Measurements from ENCODE around the gene MIS12. TPM values are rescaled to one million over a fixed set of nuclear protein-coding genes. Genes with fewer than 3 reads are reported as not detected.

The MIS12 gene
- total and polyA plus RNA-seq, 4 experiments from 2014 or later = 19.6 to 45.0 (median 32.0) TPM

GRCh38 chr17:5499476-5500231 is 13.3 kb downstream of the MIS12 start:
- ChIA-PET CTCF (ENCODE audit: partially characterized antibody) (no interaction called here), POLR2A (ENCODE audit: partially characterized antibody) (interaction anchor here (0.5 to 3.1 kb wide), 7 partner anchors 8 to 94 kb away, joined by 3 to 50 read pairs (median 4); partner anchors contain the start of genes DERL2, MIS12, NUP88 and RPAIN)
- Histone ChIP-seq H3K4me1 (ENCODE audit: insufficient read depth, low read length) (peaks cover 12% of the 10 kb centered on the region), H3K4me3 (ENCODE audit: low read length in 2 of 2) (peak overlapping the region in 1 of 2 donors; percentile 55), H3K27ac (ENCODE audit: low read depth, low read length) (peak overlapping the region; percentile 55), H3K9me3 (ENCODE audit: control insufficient read depth in 1 of 2, low read length in 2 of 2) (no peaks in the 10 kb centered on the region), H3K27me3 (ENCODE audit: insufficient read depth, low read length) (no peaks in the 10 kb centered on the region), H3K36me3 (ENCODE audit: insufficient read depth, low read length) (peaks cover 4% of the 10 kb centered on the region)
- H3K4me1 Mint-ChIP-seq = peaks cover 10 to 30% (median 20%) of the 10 kb centered on the region in 4 donors
- peak overlapping the region in 7 of 8 donors; percentile 91 to 98 (median 96) for H3K4me3 Mint-ChIP-seq
- DNase-seq = no peak
- H3K36me3 Mint-ChIP-seq = peaks cover 11 to 20% of the 10 kb centered on the region in 2 donors
- H3K9me3 Mint-ChIP-seq = peaks cover 0 to 2% (median 0%) of the 10 kb centered on the region in 8 donors
- peak overlapping the region in 2 of 7 donors; percentile 77 to 97 for H3K27ac Mint-ChIP-seq
- H3K27me3 Mint-ChIP-seq = no peaks in the 10 kb centered on the region
- intact Hi-C loops (cut with micrococcal nuclease) = no loop called here

GRCh38 chr17:5500247-5500588 is 13.9 kb downstream of the MIS12 start:
- Histone ChIP-seq H3K36me3 (ENCODE audit: insufficient read depth, low read length) (peaks cover 4% of the 10 kb centered on the region), H3K4me3 (ENCODE audit: low read length in 2 of 2) (peak overlapping the region in 1 of 2 donors; percentile 55), H3K27ac (ENCODE audit: low read depth, low read length) (peak overlapping the region; percentile 55), H3K27me3 (ENCODE audit: insufficient read depth, low read length) (no peaks in the 10 kb centered on the region), H3K4me1 (ENCODE audit: insufficient read depth, low read length) (peaks cover 12% of the 10 kb centered on the region), H3K9me3 (ENCODE audit: control insufficient read depth in 1 of 2, low read length in 2 of 2) (no peaks in the 10 kb centered on the region)
- ChIA-PET POLR2A (ENCODE audit: partially characterized antibody) (interaction anchor here (0.5 to 3.1 kb wide), 7 partner anchors 8 to 93 kb away, joined by 3 to 50 read pairs (median 4); partner anchors contain the start of genes DERL2, MIS12, NUP88 and RPAIN), CTCF (ENCODE audit: partially characterized antibody) (no interaction called here)
- Mint-ChIP-seq H3K4me3 (peak overlapping the region; percentile 87 to 98 (median 94)), H3K27me3 (no peaks in the 10 kb centered on the region), H3K9me3 (peaks cover 0 to 4% (median 0%) of the 10 kb centered on the region in 8 donors), H3K36me3 (peaks cover 11 to 20% of the 10 kb centered on the region in 2 donors), H3K27ac (peak overlapping the region; percentile 77 to 97 (median 95)), H3K4me1 (peaks cover 10 to 30% (median 20%) of the 10 kb centered on the region in 4 donors)
- intact Hi-C loops (cut with micrococcal nuclease) = no loop called here
- DNase-seq = peak in 1 of 5 donors; percentile 23

GRCh38 chr17:5500589-5501391 is 14.4 kb downstream of the MIS12 start:
- ChIA-PET POLR2A (ENCODE audit: partially characterized antibody) (interaction anchor here (0.6 to 3.1 kb wide), 8 partner anchors 9 to 1864 kb away, joined by 3 to 50 read pairs (median 4); partner anchors contain the start of genes CTNS, DERL2, MIS12 and NLRP1), CTCF (ENCODE audit: partially characterized antibody) (interaction anchor here (0.8 kb wide), 1 partner anchor 20 kb away, joined by 3 read pairs; no protein-coding TSS in a partner anchor)
- Mint-ChIP-seq H3K27me3 (no peaks in the 10 kb centered on the region), H3K4me3 (peak overlapping the region; percentile 87 to 98 (median 94)), H3K36me3 (peaks cover 14 to 25% of the 10 kb centered on the region in 2 donors), H3K4me1 (peaks cover 10 to 30% (median 20%) of the 10 kb centered on the region in 4 donors), H3K27ac (peak overlapping the region; percentile 77 to 97 (median 95)), H3K9me3 (peaks cover 0 to 4% (median 0%) of the 10 kb centered on the region in 8 donors)
- H3K27me3 ChIP-seq (ENCODE audit: insufficient read depth, low read length) = no peaks in the 10 kb centered on the region
- H3K4me3 ChIP-seq (ENCODE audit: low read length in 2 of 2) = peak overlapping the region in 1 of 2 donors; percentile 55
- H3K27ac ChIP-seq (ENCODE audit: low read depth, low read length) = peak overlapping the region; percentile 55
- H3K4me1 ChIP-seq (ENCODE audit: insufficient read depth, low read length) = peaks cover 12% of the 10 kb centered on the region
- intact Hi-C loops (cut with micrococcal nuclease) = loop anchor here (1.0 kb wide), 1 partner anchor 14 kb away; the partner anchor contains the start of genes DERL2 and MIS12
- H3K36me3 ChIP-seq (ENCODE audit: insufficient read depth, low read length) = peaks cover 4% of the 10 kb centered on the region
- DNase-seq = peak; percentile 74 to 89 (median 80)
- H3K9me3 ChIP-seq (ENCODE audit: control insufficient read depth in 1 of 2, low read length in 2 of 2) = no peaks in the 10 kb centered on the region

GRCh38 chr17:5501685-5502084 is 15.3 kb downstream of the MIS12 start:
- Histone ChIP-seq H3K36me3 (ENCODE audit: insufficient read depth, low read length) (peaks cover 4% of the 10 kb centered on the region), H3K4me1 (ENCODE audit: insufficient read depth, low read length) (peaks cover 12% of the 10 kb centered on the region), H3K27ac (ENCODE audit: low read depth, low read length) (peak overlapping the region; percentile 55), H3K9me3 (ENCODE audit: control insufficient read depth in 1 of 2, low read length in 2 of 2) (no peaks in the 10 kb centered on the region), H3K27me3 (ENCODE audit: insufficient read depth, low read length) (no peaks in the 10 kb centered on the region), H3K4me3 (ENCODE audit: low read length in 2 of 2) (no peak overlapping the region)
- CTCF ChIA-PET (ENCODE audit: partially characterized antibody) = interaction anchor here (0.8 kb wide), 1 partner anchor 21 kb away, joined by 3 read pairs; no protein-coding TSS in a partner anchor
- H3K27me3 Mint-ChIP-seq = no peaks in the 10 kb centered on the region
- POLR2A ChIA-PET (ENCODE audit: partially characterized antibody) = interaction anchor here (1.4 to 3.1 kb wide), 4 partner anchors 10 to 1865 kb away, joined by 4 to 50 read pairs (median 8); partner anchors contain the start of genes CTNS, DERL2, MIS12 and SHPK
- H3K27ac Mint-ChIP-seq = peak overlapping the region; percentile 73 to 91 (median 85)
- peaks cover 10 to 30% (median 20%) of the 10 kb centered on the region in 4 donors for H3K4me1 Mint-ChIP-seq
- peaks cover 19 to 28% of the 10 kb centered on the region in 2 donors for H3K36me3 Mint-ChIP-seq
- H3K4me3 Mint-ChIP-seq = peak overlapping the region; percentile 43 to 89 (median 71)
- peaks cover 0 to 4% (median 0%) of the 10 kb centered on the region in 8 donors for H3K9me3 Mint-ChIP-seq
- no peak for DNase-seq
- intact Hi-C loops (cut with micrococcal nuclease) = loop anchor here (1.0 kb wide), 1 partner anchor 15 kb away; the partner anchor contains the start of genes DERL2 and MIS12

- peaks cover 10 to 26% (median 20%) of the 10 kb centered on the region in 4 donors for H3K4me1 Mint-ChIP-seq
- no peak overlapping the region for H3K4me3 ChIP-seq (ENCODE audit: low read length in 2 of 2)
- H3K4me1 ChIP-seq (ENCODE audit: insufficient read depth, low read length) = peaks cover 12% of the 10 kb centered on the region
- CTCF ChIA-PET (ENCODE audit: partially characterized antibody) = no interaction called here
- POLR2A ChIA-PET (ENCODE audit: partially characterized antibody) = no interaction called here
- intact Hi-C loops (cut with micrococcal nuclease) = no loop called here
- no peaks in the 10 kb centered on the region for H3K9me3 ChIP-seq (ENCODE audit: control insufficient read depth in 1 of 2, low read length in 2 of 2)
- peaks cover 23 to 31% of the 10 kb centered on the region in 2 donors for H3K36me3 Mint-ChIP-seq
- no peak for DNase-seq
- no peaks in the 10 kb centered on the region for H3K27me3 ChIP-seq (ENCODE audit: insufficient read depth, low read length)
- peak overlapping the region in 4 of 7 donors; percentile 19 to 77 (median 46) for H3K27ac Mint-ChIP-seq
- peaks cover 0 to 2% (median 0%) of the 10 kb centered on the region in 8 donors for H3K9me3 Mint-ChIP-seq
- no peaks in the 10 kb centered on the region for H3K27me3 Mint-ChIP-seq
- peak overlapping the region in 1 of 8 donors; percentile 24 for H3K4me3 Mint-ChIP-seq
- no peak overlapping the region for H3K27ac ChIP-seq (ENCODE audit: low read depth, low read length)
- peaks cover 4% of the 10 kb centered on the region for H3K36me3 ChIP-seq (ENCODE audit: insufficient read depth, low read length)
Measured at GRCh38 chr17:5502552-5502951, 16.2 kb downstream of the MIS12 start.

GRCh38 chr17:5506307-5506706 is 19.9 kb downstream of the MIS12 start:
- no peaks in the 10 kb centered on the region for H3K9me3 ChIP-seq (ENCODE audit: control insufficient read depth in 1 of 2, low read length in 2 of 2)
- ChIA-PET CTCF (ENCODE audit: partially characterized antibody) (interaction anchor here (0.6 kb wide), 1 partner anchor 936 kb away, joined by 3 read pairs; no protein-coding TSS in a partner anchor), POLR2A (ENCODE audit: partially characterized antibody) (interaction anchor here (1.2 kb wide), 1 partner anchor 78 kb away, joined by 3 read pairs; the partner anchor contains the start of gene NLRP1)
- no peak overlapping the region for H3K4me3 Mint-ChIP-seq
- no peak overlapping the region for H3K4me3 ChIP-seq (ENCODE audit: low read length in 2 of 2)
- H3K27ac ChIP-seq (ENCODE audit: low read depth, low read length) = no peak overlapping the region
- no peaks in the 10 kb centered on the region for H3K27me3 Mint-ChIP-seq
- peaks cover 2 to 8% (median 7%) of the 10 kb centered on the region in 4 donors for H3K4me1 Mint-ChIP-seq
- intact Hi-C loops (cut with micrococcal nuclease) = no loop called here
- no peaks in the 10 kb centered on the region for H3K4me1 ChIP-seq (ENCODE audit: insufficient read depth, low read length)
- H3K36me3 Mint-ChIP-seq = peaks cover 25 to 34% of the 10 kb centered on the region in 2 donors
- DNase-seq = no peak
- H3K27ac Mint-ChIP-seq = peak overlapping the region in 1 of 7 donors; percentile 29
- H3K9me3 Mint-ChIP-seq = peaks cover 0 to 2% (median 0%) of the 10 kb centered on the region in 8 donors
- H3K36me3 ChIP-seq (ENCODE audit: insufficient read depth, low read length) = peaks cover 4% of the 10 kb centered on the region
- no peaks in the 10 kb centered on the region for H3K27me3 ChIP-seq (ENCODE audit: insufficient read depth, low read length)
